ENCODE measurements around the gene ZDHHC5.
"Not testable (repeated sequence)": the region's sequence is repeated elsewhere in the genome, so short reads cannot be mapped to it uniquely, and the experiment has no call there.

The ZDHHC5 gene

DNA sequence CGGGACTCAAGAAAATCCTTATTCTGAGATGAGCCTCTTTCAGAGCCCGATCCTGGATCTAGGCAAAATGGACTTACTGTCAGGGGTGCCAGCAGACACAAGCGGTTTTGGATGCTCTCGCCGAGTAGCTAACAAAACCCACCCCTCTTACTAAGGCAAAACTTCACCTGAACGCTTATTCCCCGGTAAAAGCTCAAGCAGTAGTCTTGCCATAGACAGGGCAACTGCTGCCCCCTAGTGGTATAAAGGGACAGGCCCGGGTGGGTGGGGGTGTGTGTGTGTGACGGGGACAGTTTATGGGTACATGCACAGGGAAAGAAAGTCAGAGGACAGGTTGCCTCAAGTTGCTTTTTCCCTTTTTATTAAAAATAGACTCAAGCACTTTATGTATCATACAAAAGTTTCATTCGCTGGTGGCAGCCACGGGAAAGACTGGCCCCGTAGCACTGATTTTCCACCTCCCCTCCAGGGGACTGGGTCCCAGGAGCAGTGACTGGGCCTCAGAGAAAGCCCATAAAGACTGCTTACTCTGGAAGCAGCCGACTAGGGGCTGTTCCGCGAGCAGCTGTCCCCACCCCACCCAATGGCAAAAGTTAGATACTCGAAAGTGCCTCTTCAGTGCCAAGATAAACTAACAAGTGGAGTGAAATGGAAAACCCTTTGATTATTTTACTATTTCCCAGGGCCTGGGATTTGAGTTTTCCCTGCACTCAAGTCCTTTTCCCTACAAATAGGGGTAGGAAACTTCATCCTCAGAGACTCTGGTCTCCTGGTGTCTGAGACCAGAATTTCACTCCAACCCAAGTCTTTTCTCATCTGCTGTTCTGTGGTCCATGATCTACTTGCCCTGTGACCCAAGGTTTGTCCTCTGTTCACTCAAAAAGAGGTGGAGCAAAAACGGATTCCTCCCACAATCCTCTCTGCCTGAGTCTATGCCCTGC is 22.9 kb upstream of the ZDHHC5 start:
- DNase-seq (ENCODE audit: low read depth in 2 of 2): no peak

DNA sequence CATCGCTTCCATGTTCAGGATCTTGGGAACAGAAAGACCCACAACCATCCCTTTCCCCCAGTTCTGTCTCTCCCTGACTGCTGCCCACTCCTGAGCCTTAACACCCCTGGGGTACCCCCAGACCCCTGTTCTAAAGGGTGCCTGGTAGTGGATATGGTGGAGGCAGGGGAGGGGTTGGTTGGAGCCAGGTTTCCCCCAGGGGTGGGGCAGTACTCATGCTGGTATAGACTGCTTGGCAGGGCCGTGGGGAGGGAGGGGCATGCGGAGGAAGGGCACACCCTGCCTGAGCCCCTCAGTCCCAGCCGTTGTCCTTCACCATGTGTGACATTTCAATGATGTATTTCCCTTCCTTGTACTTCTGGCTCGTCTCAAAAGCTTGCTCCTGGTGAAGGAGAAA is 22.2 kb upstream of the ZDHHC5 start:
- DNase-seq (ENCODE audit: low read depth in 2 of 2): no peak

DNA sequence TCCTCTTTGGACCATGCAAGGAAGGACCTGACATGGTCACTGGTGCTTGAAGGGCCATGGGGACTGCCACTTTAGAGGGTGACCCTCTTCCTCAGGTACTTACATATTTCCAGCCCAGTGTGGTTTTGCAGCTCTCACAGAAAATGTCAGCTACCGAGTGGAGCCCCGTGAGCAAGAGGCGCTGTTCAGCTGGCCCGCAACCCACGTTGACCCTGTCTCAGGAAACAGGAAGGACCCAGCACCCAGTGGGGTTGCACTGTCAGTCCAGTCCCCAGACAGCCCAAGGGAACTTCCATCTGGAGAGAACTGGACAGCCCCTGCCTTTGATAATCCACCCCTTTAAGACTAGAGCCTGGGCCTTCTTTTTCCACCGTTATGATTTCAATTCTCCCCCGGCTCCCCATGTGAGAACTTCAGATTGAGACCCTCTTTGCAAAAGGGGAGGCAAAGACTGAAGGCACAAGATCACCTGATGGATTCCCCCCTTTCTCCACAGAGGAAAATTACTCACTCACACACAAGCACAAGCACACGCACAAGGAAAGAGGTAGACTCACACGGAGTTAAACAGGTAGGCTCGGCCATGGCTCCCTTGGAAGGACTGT is 21.6 kb upstream of the ZDHHC5 start:
- no peak for DNase-seq (ENCODE audit: low read depth in 2 of 2)

DNA sequence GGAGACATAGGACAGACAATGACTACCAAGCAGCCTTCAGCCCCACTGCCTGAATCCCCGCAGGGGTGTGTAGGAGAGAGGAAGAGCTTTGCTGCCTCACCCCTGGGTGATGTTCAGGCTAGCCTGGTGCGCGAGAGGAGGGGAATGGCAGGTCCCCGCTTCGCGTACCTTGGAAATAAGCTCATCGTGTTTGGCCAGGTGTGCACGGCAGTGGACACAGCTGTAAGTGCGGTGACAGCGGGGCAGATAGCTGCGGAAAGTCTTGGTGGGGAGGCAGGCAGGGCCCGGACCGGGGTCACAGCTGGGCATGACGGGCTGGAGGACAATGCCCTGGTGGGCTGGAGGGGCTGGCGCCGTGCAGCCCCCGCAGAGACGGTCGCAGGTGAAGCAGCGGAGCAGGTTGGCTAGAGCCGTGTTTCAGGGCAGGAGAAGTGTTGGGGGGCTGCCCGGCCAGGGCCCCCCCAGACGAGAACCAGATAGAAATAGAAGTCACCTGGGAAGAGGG is 21.1 kb upstream of the ZDHHC5 start:
- no peak for DNase-seq (ENCODE audit: low read depth in 2 of 2)

DNA sequence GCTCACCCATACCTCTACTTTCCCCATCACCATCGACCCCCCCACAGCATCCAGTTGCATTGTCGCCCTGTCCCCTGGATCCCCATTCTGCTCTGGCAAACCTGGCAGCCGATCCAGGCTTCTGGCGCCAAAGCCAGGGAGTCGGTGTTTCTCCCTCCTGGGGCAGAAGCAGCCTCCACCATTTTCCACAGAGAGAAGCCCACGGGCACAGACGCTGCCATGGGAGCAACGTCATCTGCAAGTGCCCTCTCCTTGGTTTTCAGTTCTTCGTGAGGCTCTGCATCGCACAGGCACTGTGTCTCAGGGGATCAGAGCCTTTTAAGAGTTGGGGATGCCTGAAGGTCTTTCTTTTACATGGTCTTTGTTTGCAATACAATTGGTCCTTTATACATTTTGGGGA is 20.5 kb upstream of the ZDHHC5 start:
- DNase-seq (ENCODE audit: low read depth in 2 of 2): no peak

DNA sequence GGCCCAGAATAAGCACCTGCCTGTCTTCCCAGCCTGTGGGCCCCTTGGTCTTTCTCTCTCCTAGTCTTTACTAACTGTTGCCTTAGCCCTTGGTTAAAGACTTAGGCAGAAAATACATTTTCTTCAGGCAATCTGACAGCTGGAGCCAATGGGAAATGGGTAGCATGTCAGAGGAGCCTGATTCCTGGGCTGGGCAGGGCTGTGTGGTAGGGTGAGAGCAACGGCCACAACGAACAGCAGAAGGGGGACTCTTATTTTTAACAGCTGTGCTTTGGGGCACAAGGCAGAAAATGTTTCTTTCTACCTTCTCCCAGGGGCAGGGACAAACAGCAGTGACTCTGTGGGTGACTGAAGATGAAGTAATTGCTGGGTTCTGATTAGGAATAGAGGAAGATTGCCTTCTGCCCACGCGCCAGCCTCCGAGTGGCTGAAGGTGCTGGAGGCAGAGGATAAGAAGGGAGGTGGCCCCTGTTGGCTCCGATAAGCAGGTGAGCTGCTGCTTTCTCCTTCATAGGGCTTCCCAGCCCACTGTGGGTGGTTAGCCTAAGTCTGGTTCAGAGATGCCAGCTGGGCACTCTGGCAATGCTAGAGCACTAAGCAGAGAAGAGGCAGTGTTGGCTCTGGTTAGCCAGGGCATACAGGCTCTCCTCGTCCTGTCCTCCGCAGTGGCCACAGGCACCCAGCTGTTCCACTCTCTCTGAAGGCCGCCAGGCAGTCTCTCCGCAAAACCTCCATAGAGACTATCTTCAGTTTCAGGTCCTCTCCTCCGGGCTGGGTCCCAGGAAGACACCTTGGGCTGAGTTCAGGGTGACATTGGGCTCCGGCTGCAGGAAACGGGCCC is 19.7 kb upstream of the ZDHHC5 start:
- DNase-seq (ENCODE audit: low read depth in 2 of 2): no peak

DNA sequence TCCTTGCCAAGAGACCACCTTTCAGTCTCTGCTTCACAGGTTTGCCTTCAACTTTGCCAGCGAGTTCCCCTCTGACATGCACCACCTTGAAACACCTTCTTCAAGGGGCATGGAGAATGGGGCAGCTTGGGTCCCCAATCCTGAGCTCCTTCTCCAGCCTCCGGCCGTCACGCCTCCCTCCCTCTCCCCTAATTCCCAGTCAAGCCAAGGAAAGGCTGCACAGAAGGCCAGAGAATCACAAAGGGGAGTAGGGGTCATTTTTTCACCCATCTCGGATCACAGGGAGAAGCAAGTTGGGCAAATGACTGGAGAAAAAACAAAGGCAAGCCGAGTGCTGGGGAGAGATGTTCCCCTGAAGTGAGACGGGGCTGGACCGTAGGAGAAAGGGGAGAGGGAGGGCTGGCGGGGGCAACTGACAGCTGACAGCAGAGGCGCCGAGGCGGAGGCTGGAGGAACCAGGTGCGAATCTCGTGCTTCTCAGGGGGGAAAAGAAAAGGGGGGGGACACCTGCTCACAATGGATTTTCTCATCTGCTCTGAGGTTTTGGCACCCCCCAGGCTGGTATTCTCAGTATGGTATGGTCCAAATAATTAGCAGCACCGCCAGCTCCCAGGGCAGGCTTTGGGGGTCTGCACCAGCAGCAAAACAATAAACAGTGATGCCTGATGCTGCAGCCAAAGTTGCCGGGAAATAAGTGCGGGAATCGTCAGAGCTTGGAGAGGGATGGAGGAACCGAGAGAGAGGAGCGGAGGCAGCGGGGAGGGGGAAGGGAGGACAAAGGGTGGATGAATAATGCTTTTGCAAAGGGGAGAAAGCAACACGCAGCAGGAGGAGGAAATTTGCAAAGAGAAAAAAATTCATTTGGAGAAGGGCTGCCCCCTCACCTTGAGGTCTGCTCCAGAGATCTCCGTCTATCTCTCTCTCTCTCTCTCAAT is 18.8 kb upstream of the ZDHHC5 start:
- DNase-seq (ENCODE audit: low read depth in 2 of 2): no peak

DNA sequence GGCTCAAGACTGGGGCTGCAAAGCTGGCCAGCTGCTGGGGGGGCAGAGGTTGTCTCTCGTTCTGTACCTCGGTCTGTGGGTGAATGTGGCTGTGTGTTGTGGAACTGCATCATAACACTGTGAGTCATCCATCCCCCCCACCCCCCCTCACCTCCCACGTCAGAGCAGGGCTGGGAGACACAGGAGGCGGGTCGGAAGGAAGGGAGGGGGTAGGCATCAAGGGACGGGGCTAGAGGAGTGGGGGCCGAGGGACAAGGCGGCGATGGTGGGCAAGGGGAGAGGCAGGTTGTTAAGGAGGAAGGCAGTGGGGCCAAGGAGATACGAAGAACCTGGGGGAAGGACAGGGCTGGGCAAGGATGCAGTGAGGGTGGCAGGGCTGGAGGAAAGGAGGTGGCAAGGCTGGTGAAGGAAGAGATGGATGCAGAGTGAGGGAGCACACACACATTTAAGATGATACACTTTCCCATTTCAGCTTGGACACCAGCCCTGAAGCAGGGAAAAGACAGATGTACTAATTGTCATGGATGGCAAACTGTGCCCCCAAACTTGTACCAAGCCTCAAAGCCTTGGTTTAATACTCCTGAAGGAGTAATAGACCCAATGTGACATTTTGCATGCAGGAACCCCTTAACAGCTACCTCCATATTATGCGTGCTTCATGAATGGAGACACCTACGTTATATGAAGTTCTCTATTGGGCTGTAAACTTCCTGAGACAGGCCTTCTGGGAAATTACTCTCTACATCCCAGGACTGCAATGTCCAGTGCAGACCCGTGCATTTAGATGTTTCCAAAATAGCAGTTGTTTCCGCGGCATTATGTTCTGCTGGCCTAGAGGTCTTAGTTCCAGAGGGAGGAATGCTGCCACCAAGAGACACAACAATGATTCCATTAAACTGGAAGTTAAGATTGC is 17.8 kb upstream of the ZDHHC5 start, which contains the start of gene YPEL4:
YPEL4 (minus strand) TSS at position 87 of the 913 bp plus-strand sequence. CDS start 2,805 bp downstream, outside the sequence.
- peak; percentile 62 to 67 for DNase-seq (ENCODE audit: low read depth in 2 of 2)

DNA sequence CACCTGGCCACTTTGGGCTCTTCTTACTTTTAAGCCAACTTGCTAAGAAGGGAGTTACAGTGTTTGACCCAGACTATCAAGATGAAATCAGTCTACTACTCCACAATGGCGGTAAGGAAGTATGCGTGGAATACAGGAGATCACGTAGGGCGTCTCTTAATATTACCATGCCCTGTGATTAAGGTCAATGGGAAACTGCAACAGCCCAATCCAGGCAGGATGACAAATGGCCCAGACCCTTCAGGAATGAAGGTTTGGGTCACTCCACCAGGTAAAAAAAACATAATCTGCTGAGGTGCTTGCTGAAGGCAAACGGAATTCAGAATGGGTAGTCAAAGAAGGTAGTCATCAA is 17.2 kb upstream of the ZDHHC5 start:
- no peak for DNase-seq (ENCODE audit: low read depth in 2 of 2)

DNA sequence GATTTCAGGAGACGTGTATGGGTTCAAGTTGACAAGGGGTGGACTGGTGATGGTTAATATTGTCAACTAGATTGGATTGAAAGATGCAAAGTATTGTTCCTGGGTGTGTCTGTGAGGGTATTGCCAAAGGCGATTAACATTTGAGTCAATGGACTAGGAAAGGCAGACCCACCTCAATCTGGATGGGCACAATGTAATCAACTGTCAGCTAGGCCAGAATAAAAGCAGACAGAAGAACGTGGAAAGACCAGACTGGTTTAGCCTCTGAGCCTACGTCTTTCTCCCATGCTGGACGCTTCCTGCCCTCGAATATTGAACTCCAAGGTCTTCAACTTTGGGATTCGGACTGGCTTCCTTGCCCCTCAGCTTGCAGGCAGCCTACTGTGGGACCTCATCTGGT is 16.5 kb upstream of the ZDHHC5 start:
- no peak for DNase-seq (ENCODE audit: low read depth in 2 of 2)

DNA sequence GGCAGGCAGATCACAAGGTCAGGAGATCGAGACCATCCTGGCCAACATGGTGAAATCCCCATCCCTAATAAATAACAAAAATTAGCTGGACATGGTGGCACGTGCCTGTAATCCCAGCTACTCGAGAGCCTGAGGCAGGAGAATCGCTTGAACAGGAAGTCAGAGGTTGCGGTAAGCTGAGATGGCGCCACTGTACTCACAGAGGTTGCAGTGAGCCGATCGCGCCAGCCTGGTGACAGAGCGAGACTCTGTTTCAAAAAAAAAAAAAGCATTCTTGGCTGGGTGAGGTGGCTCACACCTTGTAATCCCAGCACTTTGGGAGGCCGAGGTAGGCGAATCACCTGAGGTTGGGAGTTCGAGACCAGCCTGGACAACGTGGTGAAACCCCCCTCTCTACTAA is 15.7 kb upstream of the ZDHHC5 start:
- not testable (repeated sequence) for DNase-seq (ENCODE audit: low read depth in 2 of 2)

DNA sequence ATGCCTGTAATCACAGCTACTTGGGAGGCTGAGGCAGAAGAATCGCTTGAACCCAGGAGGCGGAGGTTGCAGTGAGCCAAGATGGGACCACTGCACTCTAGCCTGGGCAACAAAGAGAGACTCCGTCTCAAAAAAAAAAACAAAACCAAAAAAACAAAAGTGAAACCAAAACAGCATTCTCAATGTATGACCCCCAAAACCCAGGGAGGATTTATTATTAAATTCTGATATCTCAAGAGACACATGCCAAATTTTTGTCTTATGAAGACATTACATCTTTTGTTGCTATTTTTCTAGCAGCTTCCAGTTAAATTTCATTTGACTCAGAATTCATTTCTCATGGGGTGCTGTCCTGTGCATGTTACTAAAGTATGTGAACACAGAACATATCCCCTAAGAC is 15.3 kb upstream of the ZDHHC5 start:
- no peak for DNase-seq (ENCODE audit: low read depth in 2 of 2)

DNA sequence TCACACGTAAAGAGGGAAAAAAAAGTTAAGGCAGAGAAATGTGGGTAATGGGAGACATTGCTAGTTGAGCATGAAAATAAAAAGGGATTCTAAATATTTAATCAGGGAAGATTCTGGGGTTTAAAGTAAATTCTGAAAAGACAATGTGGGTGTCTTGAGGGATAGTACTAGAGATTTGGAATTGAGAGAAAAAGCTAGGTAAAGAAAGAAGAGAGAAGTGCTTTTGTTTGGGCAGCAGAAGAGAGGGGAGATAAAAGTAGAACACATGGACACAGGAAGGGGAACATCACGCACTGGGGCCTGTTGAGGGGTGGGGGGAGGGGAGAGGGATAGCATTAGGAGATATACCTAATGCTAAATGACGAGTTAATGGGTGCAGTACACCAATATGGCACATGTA is 14.8 kb upstream of the ZDHHC5 start:
- no peak for DNase-seq (ENCODE audit: low read depth in 2 of 2)

DNA sequence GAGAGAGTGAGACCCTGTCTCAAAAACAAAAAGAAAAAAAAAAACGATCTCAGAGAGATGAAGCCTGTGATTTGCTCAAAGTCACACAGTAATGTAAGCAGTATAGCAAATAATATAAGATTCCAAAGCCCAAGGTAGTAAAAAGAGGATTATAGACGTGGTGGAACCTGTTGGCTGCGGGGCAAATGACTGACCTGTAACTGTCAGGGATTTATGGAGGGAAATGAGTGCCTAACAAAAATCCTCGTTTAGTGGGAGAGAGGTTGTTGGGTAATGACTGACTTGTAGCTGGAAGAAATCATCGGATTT is 11.1 kb upstream of the ZDHHC5 start:
- DNase-seq (ENCODE audit: low read depth in 2 of 2): no peak

DNA sequence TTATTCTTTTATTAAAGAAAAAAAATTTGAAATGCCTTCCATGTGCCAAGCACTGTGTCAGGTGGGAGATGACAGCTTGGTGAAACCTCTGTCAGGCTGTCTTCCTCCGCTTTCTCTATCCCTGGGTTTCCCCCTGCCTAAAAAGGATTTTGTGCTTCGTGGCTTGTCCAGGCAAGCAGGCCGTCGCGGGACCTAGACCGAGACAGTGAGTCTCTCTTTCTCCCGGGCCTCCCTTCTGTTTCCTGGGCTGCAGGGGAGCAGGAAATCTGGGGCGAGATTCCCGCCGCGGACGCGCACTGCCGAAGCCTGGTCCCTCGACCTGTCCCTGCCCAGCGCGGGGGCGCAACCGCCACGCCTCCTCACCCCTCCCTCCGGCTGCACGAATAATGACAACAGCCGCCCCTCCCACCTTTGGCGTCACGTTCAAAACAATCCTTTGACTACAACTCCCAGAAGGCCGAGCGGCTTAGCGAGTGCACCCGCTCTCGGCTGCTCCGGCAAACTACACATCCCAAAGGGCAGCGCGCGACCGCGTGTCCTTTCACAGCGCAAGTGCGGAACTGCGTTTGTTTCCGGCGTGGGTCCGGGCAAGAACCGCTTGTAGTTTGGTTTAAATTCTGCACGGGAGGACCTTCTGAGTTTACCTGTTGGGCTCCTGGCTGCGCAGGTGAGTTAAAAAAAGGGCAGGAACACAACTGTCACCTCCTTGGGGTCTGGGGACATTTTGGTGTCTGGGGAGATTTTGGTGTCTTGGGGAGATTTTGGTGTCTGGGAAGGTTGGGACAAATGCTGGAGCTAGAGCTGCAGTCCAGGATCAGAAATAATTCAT is 10.5 kb upstream of the ZDHHC5 start, which contains the start of gene CLP1:
CLP1 (plus strand) TSS at position 569 of the 829 bp plus-strand sequence. CDS start 1,715 bp downstream, outside the sequence.
- DNase-seq (ENCODE audit: low read depth in 2 of 2): peak; percentile 96 to 97

DNA sequence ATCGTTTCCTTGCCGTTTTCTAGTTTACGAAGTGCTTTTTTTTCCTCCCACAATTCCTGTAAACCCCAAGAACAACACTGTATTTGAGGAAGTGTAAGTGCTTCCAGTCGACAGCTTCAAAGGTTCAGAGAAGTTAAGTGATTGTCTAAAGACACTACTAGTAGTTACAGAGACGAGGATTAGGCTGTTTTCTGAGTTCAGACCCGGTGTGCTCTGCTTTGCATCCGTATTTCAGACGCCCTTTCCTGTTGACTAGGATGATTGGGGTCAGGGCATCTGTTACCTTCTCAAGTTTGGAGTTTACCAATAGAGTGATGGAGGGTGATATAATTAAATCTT is 9.9 kb upstream of the ZDHHC5 start:
- DNase-seq (ENCODE audit: low read depth in 2 of 2): no peak

DNA sequence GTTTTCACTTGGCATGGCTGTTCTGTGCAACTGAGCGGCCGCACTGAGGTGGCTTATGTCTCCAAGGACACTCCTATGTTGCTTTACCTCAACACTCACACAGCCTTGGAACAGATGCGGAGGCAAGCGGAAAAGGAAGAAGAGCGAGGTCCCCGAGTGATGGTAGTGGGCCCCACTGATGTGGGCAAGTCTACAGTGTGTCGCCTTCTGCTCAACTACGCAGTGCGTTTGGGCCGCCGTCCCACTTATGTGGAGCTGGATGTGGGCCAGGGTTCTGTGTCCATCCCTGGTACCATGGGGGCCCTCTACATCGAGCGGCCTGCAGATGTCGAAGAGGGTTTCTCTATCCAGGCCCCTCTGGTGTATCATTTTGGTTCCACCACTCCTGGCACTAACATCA is 8.2 kb upstream of the ZDHHC5 start:
- DNase-seq (ENCODE audit: low read depth in 2 of 2): no peak

DNA sequence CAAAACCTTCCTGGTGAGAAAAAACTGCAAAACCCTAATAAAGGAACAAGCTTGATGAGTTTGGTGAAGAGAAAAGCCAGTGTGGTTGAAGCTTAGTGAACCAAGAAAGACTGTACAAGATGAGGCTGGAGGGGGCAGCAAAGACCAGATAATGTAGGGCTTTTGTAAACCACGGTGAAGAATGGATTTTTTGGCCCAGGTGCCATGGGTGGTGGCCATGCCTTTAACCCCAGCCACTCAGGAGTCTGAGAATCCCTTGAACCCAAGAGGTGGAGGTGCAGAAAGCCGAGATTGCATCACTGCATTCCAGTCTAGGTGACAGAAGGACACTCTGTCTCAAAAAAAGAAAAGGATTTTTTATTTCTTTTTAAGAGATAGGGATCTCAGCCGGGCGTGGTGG is 5.0 kb upstream of the ZDHHC5 start:
- no peak for DNase-seq (ENCODE audit: low read depth in 2 of 2)

DNA sequence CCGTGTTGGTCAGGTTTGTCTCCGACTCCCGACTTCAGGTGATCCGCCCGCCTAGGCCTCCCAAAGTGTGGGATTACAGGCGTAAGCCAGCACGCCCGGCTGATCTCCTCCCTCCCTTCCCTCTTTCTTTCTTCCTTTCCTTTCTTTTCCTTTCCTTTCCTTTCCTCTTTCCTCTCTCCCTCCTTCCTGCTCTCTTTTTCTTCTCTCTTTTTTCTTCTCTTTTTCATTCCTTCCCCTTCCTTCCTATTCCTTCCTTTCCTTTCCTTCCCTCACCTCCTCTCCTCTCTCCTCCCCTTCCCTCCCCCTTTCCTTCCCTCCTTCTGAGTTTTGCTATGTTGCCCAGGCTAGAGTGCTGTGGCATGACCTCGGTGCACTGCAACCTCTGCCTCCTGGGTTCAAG is 3.9 kb upstream of the ZDHHC5 start:
- no peak for DNase-seq (ENCODE audit: low read depth in 2 of 2)

Measured in fibroblast of skin of left quadriceps (primary cell).